OCI-LY7 (cell line): Measurements from ENCODE around the gene ACADM. TPM values are rescaled to one million over a fixed set of nuclear protein-coding genes. Genes with fewer than 3 reads are reported as not detected.
"Not testable (repeated sequence)": the region's sequence is repeated elsewhere in the genome, so short reads cannot be mapped to it uniquely, and the experiment has no call there.

Experiments used
- BruUV-seq: library from RNA; stranded (reverse); fragments of 400-500 nt; replicated peaks from 2 replicates; lab custom pipeline; 2021; lab: Mats Ljungman, UMichigan
- CTCF ChIA-PET: fragments of 300-600 bp; sonication (Branson Sonifier 250); formaldehyde crosslinking; loops from one replicate; lab custom pipeline; 2022; ENCODE audit warnings: antibody characterized with exemption; ENCODE audit not compliant: unreplicated experiment; lab: Charles Lee
- POLR2A ChIA-PET: fragments of 300-600 bp; sonication (Branson Sonifier 250); formaldehyde crosslinking; loops from one replicate; lab custom pipeline; 2022; ENCODE audit warnings: antibody characterized with exemption; lab: Charles Lee
- DNase-seq: peaks from one replicate; pipeline ENCODE4 v3.0.0-alpha.2; 2015; ENCODE audit warnings: low spot score
- H2AFZ ChIP-seq: fragments of 200-600 bp; sonication (generic), shearing (Covaris generic); 2 replicates; pipeline ENCODE4 v1.6.1; 2014; ENCODE audit warnings: mild to moderate bottlenecking, antibody characterized with exemption, low read length, moderate library complexity
- H3K27ac ChIP-seq: fragments of 200-600 bp; sonication (generic); 2 replicates; pipeline ENCODE4 v1.5.1; 2014; ENCODE audit warnings: mixed run types, low read depth, mild to moderate bottlenecking, moderate library complexity, low read length, inconsistent platforms; ENCODE audit not compliant: poor library complexity, severe bottlenecking
- H3K36me3 ChIP-seq: fragments of 200-600 bp; sonication (generic); 2 replicates; pipeline ENCODE4 v1.6.1; 2014; ENCODE audit warnings: mild to moderate bottlenecking, antibody characterized with exemption, low read length, moderate library complexity, mixed read lengths; ENCODE audit not compliant: insufficient read depth
- H3K4me1 ChIP-seq: fragments of 200-600 bp; sonication (generic); 2 replicates; pipeline ENCODE4 v1.5.1; 2014; ENCODE audit warnings: mild to moderate bottlenecking, low read length; ENCODE audit not compliant: insufficient read depth, poor library complexity, severe bottlenecking
- H3K4me2 ChIP-seq: fragments of 200-600 bp; sonication (generic); 2 replicates; pipeline ENCODE4 v1.6.1; 2014; ENCODE audit warnings: mild to moderate bottlenecking, low read length
- H3K4me3 ChIP-seq: fragments of 200-600 bp; sonication (generic); 2 replicates; pipeline ENCODE4 v1.5.1; 2014; ENCODE audit warnings: mild to moderate bottlenecking, low read depth, low read length; ENCODE audit not compliant: poor library complexity, severe bottlenecking
- H3K79me2 ChIP-seq: fragments of 200-600 bp; sonication (generic); 2 replicates; pipeline ENCODE4 v1.6.1; 2016; ENCODE audit warnings: low read depth, mild to moderate bottlenecking, low read length, moderate library complexity, mixed read lengths; ENCODE audit not compliant: insufficient read depth
- H3K9me2 ChIP-seq: fragments of 200-600 bp; sonication (generic); 2 replicates; pipeline ENCODE4 v1.6.1; 2016; ENCODE audit warnings: mild to moderate bottlenecking, low read length, mixed read lengths; ENCODE audit not compliant: insufficient read depth
- H3K9me3 ChIP-seq: fragments of 200-600 bp; sonication (generic); 2 replicates; pipeline ENCODE4 v1.6.1; 2014; ENCODE audit warnings: mild to moderate bottlenecking, mixed run types, low read length, mixed read lengths
- H4K20me1 ChIP-seq: fragments of 200-600 bp; sonication (generic); 2 replicates; pipeline ENCODE4 v1.6.1; 2014; ENCODE audit warnings: mild to moderate bottlenecking, antibody characterized with exemption, low read length, moderate library complexity, mixed read lengths; ENCODE audit not compliant: insufficient read depth
- EZH2phosphoT487 ChIP-seq: fragments of 200-600 bp; sonication (generic); IDR thresholded peaks from 2 replicates; pipeline ENCODE4 v1.6.1; 2018; ENCODE audit warnings: low read depth, borderline replicate concordance, mild to moderate bottlenecking, mixed run types, antibody characterized with exemption, low read length, moderate library complexity, mixed read lengths
- intact Hi-C: fragments of 100-400 bp; cut with micrococcal nuclease; formaldehyde crosslinking; loops from one replicate; pipeline ENCODE4 v1.10.0; 2022; ENCODE audit not compliant: unreplicated experiment
- total RNA-seq, 2 experiments: library from RNA; depleted of rRNA in 1 of 2; stranded (reverse); fragments of >200 nt in 1 of 2; shearing (Covaris generic) in 1 of 2; gene quantifications; 2 replicates each; pipeline ENCODE4 v1.2.3, GENCODE V29; 2014 to 2022
- TF ChIP-seq, protein P1 (sequence below): fragments of 200-600 bp; sonication (generic); conservative IDR thresholded peaks from 2 replicates; pipeline ENCODE4 v1.5.1; 2014; ENCODE audit warnings: mild to moderate bottlenecking, antibody characterized with exemption, low read length, moderate library complexity, mixed read lengths

The ACADM gene
- total RNA-seq, 2 experiments from 2014 or later: 137 to 248 TPM

DNA sequence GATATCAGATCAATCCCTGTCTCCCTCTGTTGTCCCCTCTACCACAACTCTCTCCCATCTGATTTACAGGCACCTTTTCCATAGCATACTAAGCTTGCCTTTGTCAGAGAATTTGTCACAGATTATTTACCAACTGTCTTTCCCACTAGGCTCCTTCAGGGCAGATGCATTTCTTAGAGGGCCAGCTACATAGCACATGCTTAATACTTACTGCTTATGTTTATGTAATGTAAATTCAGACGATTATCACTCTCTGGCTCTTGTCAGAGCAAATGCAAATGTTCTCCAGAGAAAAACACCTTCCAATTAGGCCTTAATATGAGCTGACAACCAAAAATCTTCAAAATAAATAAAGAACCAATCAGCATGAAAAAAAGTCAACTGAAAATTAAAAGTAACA is 46.3 kb downstream of the ACADM start:
- H3K4me1 ChIP-seq: no peaks in the 10 kb centered on the region
- ChIA-PET CTCF (no interaction called here), POLR2A (interaction anchor here (0.6 to 1.1 kb wide), 3 partner anchors 30 to 1536 kb away, joined by 3 to 4 read pairs (median 3); no protein-coding TSS in a partner anchor)
- no peaks in the 10 kb centered on the region for H3K9me2 ChIP-seq
- H3K4me3 ChIP-seq: no peak overlapping the region
- no peaks in the 10 kb centered on the region for H4K20me1 ChIP-seq
- TF ChIP-seq, protein P1, sequence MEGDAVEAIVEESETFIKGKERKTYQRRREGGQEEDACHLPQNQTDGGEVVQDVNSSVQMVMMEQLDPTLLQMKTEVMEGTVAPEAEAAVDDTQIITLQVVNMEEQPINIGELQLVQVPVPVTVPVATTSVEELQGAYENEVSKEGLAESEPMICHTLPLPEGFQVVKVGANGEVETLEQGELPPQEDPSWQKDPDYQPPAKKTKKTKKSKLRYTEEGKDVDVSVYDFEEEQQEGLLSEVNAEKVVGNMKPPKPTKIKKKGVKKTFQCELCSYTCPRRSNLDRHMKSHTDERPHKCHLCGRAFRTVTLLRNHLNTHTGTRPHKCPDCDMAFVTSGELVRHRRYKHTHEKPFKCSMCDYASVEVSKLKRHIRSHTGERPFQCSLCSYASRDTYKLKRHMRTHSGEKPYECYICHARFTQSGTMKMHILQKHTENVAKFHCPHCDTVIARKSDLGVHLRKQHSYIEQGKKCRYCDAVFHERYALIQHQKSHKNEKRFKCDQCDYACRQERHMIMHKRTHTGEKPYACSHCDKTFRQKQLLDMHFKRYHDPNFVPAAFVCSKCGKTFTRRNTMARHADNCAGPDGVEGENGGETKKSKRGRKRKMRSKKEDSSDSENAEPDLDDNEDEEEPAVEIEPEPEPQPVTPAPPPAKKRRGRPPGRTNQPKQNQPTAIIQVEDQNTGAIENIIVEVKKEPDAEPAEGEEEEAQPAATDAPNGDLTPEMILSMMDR: no peak
- TF ChIP-seq EZH2phosphoT487: no peak
- H3K36me3 ChIP-seq: no peaks in the 10 kb centered on the region
- no peaks in the 10 kb centered on the region for H3K9me3 ChIP-seq
- no TSS peak for BruUV-seq
- no peak overlapping the region for H2AFZ ChIP-seq
- H3K79me2 ChIP-seq: no peaks in the 10 kb centered on the region
- H3K4me2 ChIP-seq: no peak overlapping the region
- no peak overlapping the region for H3K27ac ChIP-seq
- intact Hi-C loops: no loop called here
- no peak for DNase-seq

DNA sequence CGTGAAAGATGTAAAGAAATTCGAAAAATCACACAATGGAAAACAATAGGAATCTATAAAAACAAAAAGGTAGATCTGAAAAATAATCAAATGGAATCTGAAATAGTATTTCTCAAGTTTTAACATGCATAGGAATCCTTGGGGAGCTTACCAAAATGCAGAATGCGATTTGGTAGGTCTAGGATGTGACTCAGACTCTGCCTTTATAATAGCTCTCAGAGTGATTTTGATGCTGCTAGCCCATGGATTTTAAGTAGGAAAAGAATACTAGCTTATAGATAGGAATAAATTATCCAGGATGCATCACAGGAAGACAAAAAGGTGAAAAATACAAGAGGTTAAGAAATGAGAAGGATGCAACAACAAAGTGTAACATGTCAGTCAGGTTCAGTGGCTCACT is 47.5 kb downstream of the ACADM start:
- H2AFZ ChIP-seq: no peak overlapping the region
- no peaks in the 10 kb centered on the region for H3K36me3 ChIP-seq
- intact Hi-C loops: no loop called here
- no peaks in the 10 kb centered on the region for H3K9me3 ChIP-seq
- no peak overlapping the region for H3K27ac ChIP-seq
- BruUV-seq: no TSS peak
- no peak overlapping the region for H3K4me3 ChIP-seq
- POLR2A ChIA-PET: no interaction called here
- H3K79me2 ChIP-seq: no peaks in the 10 kb centered on the region
- DNase-seq: no peak
- no peaks in the 10 kb centered on the region for H4K20me1 ChIP-seq
- CTCF ChIA-PET: interaction anchor here (0.5 kb wide), 1 partner anchor 13 kb away, joined by 3 read pairs; no protein-coding TSS in a partner anchor
- H3K4me1 ChIP-seq: no peaks in the 10 kb centered on the region
- TF ChIP-seq, protein P1: no peak
- no peak for TF ChIP-seq EZH2phosphoT487
- no peaks in the 10 kb centered on the region for H3K9me2 ChIP-seq
- H3K4me2 ChIP-seq: no peak overlapping the region

DNA sequence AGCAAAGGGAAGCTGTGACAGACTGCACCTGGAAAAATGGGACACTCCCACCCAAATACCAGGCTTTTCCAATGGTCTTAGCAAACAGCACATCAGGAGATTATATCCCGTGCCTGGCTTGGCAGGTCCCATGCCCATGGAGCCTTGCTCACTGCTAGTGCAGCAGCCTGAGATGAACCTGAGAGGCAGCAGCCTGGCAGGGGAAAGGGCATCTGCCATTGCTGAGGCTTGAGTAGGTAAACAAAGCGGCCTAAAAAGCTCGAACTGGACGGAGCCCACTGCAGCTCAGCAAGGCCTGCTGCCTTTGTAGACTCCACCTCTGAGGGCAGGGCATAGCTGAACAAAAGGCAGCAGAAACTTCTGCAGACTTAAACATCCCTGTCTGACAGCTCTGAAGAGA is 53.3 kb downstream of the ACADM start:
- H3K4me2 ChIP-seq, H4K20me1 ChIP-seq, CTCF ChIA-PET, H3K79me2 ChIP-seq, H3K4me1 ChIP-seq, H2AFZ ChIP-seq, H3K4me3 ChIP-seq, H3K9me2 ChIP-seq, H3K36me3 ChIP-seq, H3K27ac ChIP-seq, H3K9me3 ChIP-seq, DNase-seq, intact Hi-C loops, BruUV-seq: not testable (repeated sequence)
- POLR2A ChIA-PET: interaction anchor here (0.6 to 0.8 kb wide), 2 partner anchors 31 to 38 kb away, joined by 3 to 7 read pairs; no protein-coding TSS in a partner anchor

DNA sequence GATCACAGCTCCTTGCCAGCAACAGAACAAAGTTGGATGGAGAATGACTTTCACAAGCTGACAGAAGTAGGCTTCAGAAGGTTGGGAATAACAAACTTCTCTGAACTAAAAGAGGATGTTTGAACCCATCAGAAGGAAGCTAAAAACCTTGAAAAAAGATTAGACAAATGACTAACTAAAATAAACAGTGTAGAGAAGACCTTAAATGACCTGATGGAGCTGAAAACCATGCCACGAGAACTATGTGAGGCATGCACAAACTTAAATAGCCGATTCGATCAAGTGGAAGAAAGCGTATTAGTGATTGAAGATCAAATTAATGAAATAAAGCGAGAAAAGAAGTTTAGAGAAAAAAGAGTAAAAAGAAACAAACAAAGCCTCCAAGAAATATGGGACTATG is 54.2 kb downstream of the ACADM start:
- H3K36me3 ChIP-seq, H3K9me3 ChIP-seq, H3K4me3 ChIP-seq, BruUV-seq, H4K20me1 ChIP-seq, H3K4me2 ChIP-seq, DNase-seq, H2AFZ ChIP-seq, intact Hi-C loops, H3K79me2 ChIP-seq, H3K9me2 ChIP-seq, CTCF ChIA-PET, H3K27ac ChIP-seq, H3K4me1 ChIP-seq: not testable (repeated sequence)
- POLR2A ChIA-PET: interaction anchor here (0.8 kb wide), 1 partner anchor 39 kb away, joined by 3 read pairs; no protein-coding TSS in a partner anchor

DNA sequence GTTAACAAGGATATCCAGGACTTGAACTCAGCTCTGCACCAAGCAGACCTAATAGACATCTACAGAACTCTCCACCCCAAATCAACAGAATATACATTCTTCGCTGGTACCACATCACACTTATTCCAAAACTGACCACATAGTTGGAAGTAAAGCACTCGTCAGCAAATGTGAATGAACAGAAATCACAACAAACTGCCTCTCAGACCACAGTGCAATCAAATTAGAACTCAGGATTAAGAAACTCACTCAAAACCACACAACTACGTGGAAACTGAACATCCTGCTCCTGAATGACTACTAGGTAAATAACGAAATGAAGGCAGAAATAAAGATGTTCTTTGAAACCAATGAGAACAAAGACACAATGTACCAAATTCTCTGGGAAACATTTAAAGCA is 55.7 kb downstream of the ACADM start:
- H2AFZ ChIP-seq, BruUV-seq, H3K27ac ChIP-seq, H3K9me3 ChIP-seq, POLR2A ChIA-PET, H4K20me1 ChIP-seq, intact Hi-C loops, DNase-seq, H3K36me3 ChIP-seq, CTCF ChIA-PET, H3K9me2 ChIP-seq, H3K4me2 ChIP-seq, H3K79me2 ChIP-seq, H3K4me3 ChIP-seq: not testable (repeated sequence)
- H3K4me1 ChIP-seq: peaks cover 10% of the 10 kb centered on the region
